Cardiac septum (tissue), 1 donor: ENCODE data around the gene GFI1. TPM values are rescaled to one million over a fixed set of nuclear protein-coding genes. Genes with fewer than 3 reads are reported as not detected.

Source experiments
- DNase-seq: peaks from one replicate; pipeline ENCODE4 v3.0.0-alpha.2; 2020; ENCODE audit warnings: low spot score
- intact Hi-C: fragments of 100-400 bp; cut with DNase I; formaldehyde crosslinking; loops from one replicate; pipeline ENCODE4 v1.14.0; 2022
- total RNA-seq: library from RNA; stranded (reverse); fragmentation: NEBNext Ultra II Directional; extraction: Animal tissue kit (Norgen Biotek cat#: 25700); gene quantifications from one replicate; pipeline ENCODE4 v1.2.1, GENCODE V29; 2021
- donor health status: DM: no; HTN: no; CAD: no.

GFI1 gene
- total RNA-seq, 1 donor from 2014 or later = 0.19 TPM

DNA sequence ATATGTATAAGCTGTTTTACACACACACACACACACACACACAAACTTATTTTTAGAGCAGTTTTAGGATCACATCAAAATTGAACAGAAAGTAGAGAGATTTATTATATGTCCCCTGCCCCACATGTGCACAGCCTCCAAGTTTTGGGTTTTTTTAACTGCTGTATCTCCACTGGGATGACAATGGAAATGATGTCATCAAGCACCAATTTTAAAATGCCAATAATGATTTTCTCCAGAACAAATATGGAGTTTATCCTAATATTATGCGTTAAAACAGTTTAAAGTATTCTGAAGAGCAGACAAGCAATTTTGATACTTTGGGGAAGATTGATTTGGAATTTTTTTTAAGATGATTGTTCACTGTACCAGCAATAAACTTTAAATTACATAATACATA lies 56.7 kb downstream of the GFI1 start:
- no peak for DNase-seq
- intact Hi-C loops = no loop called here

DNA sequence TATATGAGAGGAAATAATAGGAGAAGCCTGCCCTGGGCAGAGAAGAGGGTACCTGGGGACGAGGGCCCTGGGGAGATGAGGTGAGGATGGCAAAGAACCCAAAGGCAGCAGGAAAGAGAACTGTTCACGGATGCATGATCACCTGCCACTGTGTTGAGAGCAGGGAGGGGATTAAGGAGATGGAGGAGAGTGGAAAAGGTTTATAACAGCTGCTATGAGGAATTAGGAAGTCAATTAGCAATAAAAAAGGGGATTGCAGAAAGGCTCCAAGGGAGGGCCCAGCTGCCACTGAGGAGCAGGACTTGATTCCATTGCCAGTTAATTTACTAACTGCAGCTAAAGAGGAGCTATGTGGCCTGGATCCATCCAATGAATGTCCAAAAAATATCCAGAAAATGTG lies 61.1 kb downstream of the GFI1 start:
- no peak for DNase-seq
- intact Hi-C loops = no loop called here

Other genes with a start within 250 kb of the GFI1 start
- gene GLMN, start 187.9 kb downstream of the GFI1 start, total RNA-seq = 5.8 TPM
- gene RPAP2, start 187.9 kb downstream of the GFI1 start, total RNA-seq = 22.1 TPM